Adrenal gland (tissue), 5 donors: ENCODE results near the gene LIPC.

Source experiments
- CTCF ChIP-seq, 6 experiments: fragments of 450-650 bp in 4 of 6; fragments of 200-600 bp in 2 of 6; sonication (generic) in 1 of 6; IDR thresholded peaks; 1 replicate in 5 of 6; 2 replicates in 1 of 6; pipeline versions ENCODE4 v1.5.1 to v1.8.0; 2016 to 2021; ENCODE audit warnings: antibody characterized with exemption in 6 of 6, mild to moderate bottlenecking in 2 of 6, moderate library complexity in 1 of 6
- POLR2A ChIP-seq, 2 donors: fragments of 450-650 bp; IDR thresholded peaks; one replicate each; pipeline ENCODE4 v1.6.1; 2017; ENCODE audit warnings: antibody characterized with exemption in 2 of 2, mild to moderate bottlenecking in 2 of 2, moderate library complexity in 1 of 2
- donor health status: DM: no; HTN: no; CAD: no.

DNA sequence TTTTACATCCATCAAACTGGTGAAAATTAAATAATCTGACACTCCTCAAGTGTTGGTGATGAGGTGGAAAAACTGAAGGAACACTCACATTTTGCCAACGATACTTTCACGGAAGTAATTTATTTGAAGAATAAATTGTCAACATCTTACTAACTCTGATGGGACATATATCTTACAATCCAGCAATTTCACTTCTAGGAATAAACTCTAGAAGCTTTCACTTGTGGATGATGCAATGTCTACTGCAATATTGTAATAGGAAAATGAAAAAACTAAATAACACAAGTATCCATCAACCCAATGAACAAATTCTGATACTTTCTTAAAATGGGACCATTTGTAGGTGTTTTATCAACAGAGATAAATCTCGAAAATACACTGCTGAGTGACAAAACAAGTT is 16.2 kb upstream of the LIPC start:
- no peak for TF ChIP-seq CTCF (IDR thresholded peaks at IDR 0.05)
- TF ChIP-seq POLR2A (IDR thresholded peaks at IDR 0.05), result no peak
